SK-N-MC (cell line): Measurements from ENCODE around the gene NARF.

ENCODE experiments used
- EZH2 ChIP-seq: fragments of 200-600 bp; sonication (generic); IDR thresholded peaks from one replicate; pipeline ENCODE4 v1.6.1; 2017; ENCODE audit warnings: antibody characterized with exemption
- FOXP2 ChIP-seq: optimal IDR thresholded peaks from 2 replicates; pipeline ENCODE3; 2011; ENCODE audit warnings: mild to moderate bottlenecking, moderate library complexity; ENCODE audit not compliant: insufficient read depth; ENCODE audit errors: extremely low read length, control extremely low read depth
- POLR2AphosphoS5 ChIP-seq: IDR thresholded peaks from 2 replicates; pipeline ENCODE4 v1.6.1; 2012; ENCODE audit warnings: mild to moderate bottlenecking, low read depth, low read length, borderline replicate concordance

DNA sequence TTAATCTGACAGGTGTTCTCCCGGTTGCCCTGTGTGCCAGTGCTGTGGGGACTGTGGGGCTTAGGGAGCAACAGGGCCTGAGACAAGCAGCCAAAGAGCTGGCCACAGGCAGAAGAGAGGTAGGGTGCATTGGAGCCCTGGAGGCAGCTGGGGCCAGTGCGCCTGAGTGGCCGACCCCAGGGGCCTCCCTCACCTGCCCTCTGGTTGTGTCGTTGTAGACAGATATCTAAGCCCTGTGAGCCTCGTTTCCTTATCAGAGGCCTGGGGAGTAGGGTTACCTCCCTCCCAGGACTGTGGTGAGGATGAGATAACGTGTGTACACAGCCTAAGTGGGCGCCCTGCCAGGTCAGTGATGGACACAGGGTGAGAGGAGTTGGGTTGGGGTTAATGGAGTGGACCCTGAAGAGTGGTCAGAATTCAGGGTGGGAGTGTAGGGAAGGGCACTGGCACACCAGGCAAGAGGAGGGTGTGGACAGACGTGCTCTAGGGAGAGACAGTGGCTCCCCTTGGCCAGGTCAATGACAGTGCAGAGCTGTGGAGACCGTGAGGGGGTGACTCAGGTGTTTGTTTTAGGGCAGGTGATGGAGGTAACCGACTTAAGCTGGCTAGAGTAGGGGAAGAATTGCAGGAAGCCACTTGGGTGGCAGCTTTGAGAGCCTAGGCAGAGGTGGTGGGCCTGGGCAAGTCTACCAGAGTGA is 3.4 kb downstream of the NARF start:
- TF ChIP-seq EZH2: no peak
- TF ChIP-seq POLR2AphosphoS5: no peak
- no peak for TF ChIP-seq FOXP2
